ENCODE measurements around the gene GAREM1. TPM values are rescaled to one million over a fixed set of nuclear protein-coding genes. Genes with fewer than 3 reads are reported as not detected.

The GAREM1 gene
- total RNA-seq = 11.3 and 15.1 TPM in 2 replicates

GRCh38 chr18:32470714-32471633 lies at the start of gene GAREM1:
Gene GAREM1, minus strand, starts transcription at chr18:32470882. Its CDS starts 454 bp downstream, at chr18:32470428.

